ENCODE measurements around the gene KCND2.

Gene KCND2

DNA sequence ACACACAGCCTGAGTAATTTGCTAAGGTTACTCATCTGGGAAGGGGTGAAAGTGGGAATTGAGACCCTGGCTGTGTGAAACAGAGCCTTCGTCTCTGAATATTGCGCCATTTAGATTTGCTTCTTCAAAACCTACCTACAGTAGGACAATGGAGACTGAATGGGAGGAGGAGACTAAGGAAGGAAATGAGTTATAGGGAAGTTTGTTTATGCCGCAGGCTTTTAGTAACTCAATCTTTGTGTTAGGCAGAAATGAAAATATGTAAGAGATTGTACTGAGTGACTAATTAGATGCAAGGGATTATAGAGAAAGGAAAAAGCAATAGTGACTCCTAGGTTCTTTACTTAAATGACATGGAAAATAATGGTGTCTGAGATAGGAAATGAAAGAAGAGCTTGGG, 80.2 kb downstream of the KCND2 start:
- TF ChIP-seq FOXM1 (IDR thresholded peaks at IDR 0.05; ENCODE audit: borderline replicate concordance, low read depth) (no peak), EP300 (IDR thresholded peaks at IDR 0.05; ENCODE audit: borderline replicate concordance) (no peak), TCF12 (IDR thresholded peaks at IDR 0.05; ENCODE audit: low read depth) (no peak), CEBPB (IDR thresholded peaks at IDR 0.05) (no peak), NFIC (IDR thresholded peaks at IDR 0.05) (no peak), RAD21 (IDR thresholded peaks at IDR 0.05; ENCODE audit: low read depth) (no peak), CREB1 (IDR thresholded peaks at IDR 0.05; ENCODE audit: low read depth) (no peak), EGR1 (IDR thresholded peaks at IDR 0.05) (no peak), ZBTB7A (IDR thresholded peaks at IDR 0.05; ENCODE audit: low read depth) (no peak), YY1 (IDR thresholded peaks at IDR 0.05; ENCODE audit: low read depth) (no peak), TEAD4 (IDR thresholded peaks at IDR 0.05) (no peak), TAF1 (IDR thresholded peaks at IDR 0.05; ENCODE audit: low read depth) (no peak)
- TF ChIP-seq, protein P1, sequence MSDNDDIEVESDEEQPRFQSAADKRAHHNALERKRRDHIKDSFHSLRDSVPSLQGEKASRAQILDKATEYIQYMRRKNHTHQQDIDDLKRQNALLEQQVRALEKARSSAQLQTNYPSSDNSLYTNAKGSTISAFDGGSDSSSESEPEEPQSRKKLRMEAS (IDR thresholded peaks at IDR 0.05): no peak
- TF ChIP-seq, protein P2, sequence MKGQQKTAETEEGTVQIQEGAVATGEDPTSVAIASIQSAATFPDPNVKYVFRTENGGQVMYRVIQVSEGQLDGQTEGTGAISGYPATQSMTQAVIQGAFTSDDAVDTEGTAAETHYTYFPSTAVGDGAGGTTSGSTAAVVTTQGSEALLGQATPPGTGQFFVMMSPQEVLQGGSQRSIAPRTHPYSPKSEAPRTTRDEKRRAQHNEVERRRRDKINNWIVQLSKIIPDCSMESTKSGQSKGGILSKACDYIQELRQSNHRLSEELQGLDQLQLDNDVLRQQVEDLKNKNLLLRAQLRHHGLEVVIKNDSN (IDR thresholded peaks at IDR 0.05): no peak
- TF ChIP-seq, protein P3, sequence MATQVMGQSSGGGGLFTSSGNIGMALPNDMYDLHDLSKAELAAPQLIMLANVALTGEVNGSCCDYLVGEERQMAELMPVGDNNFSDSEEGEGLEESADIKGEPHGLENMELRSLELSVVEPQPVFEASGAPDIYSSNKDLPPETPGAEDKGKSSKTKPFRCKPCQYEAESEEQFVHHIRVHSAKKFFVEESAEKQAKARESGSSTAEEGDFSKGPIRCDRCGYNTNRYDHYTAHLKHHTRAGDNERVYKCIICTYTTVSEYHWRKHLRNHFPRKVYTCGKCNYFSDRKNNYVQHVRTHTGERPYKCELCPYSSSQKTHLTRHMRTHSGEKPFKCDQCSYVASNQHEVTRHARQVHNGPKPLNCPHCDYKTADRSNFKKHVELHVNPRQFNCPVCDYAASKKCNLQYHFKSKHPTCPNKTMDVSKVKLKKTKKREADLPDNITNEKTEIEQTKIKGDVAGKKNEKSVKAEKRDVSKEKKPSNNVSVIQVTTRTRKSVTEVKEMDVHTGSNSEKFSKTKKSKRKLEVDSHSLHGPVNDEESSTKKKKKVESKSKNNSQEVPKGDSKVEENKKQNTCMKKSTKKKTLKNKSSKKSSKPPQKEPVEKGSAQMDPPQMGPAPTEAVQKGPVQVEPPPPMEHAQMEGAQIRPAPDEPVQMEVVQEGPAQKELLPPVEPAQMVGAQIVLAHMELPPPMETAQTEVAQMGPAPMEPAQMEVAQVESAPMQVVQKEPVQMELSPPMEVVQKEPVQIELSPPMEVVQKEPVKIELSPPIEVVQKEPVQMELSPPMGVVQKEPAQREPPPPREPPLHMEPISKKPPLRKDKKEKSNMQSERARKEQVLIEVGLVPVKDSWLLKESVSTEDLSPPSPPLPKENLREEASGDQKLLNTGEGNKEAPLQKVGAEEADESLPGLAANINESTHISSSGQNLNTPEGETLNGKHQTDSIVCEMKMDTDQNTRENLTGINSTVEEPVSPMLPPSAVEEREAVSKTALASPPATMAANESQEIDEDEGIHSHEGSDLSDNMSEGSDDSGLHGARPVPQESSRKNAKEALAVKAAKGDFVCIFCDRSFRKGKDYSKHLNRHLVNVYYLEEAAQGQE (IDR thresholded peaks at IDR 0.05; ENCODE audit: low read depth): no peak

DNA sequence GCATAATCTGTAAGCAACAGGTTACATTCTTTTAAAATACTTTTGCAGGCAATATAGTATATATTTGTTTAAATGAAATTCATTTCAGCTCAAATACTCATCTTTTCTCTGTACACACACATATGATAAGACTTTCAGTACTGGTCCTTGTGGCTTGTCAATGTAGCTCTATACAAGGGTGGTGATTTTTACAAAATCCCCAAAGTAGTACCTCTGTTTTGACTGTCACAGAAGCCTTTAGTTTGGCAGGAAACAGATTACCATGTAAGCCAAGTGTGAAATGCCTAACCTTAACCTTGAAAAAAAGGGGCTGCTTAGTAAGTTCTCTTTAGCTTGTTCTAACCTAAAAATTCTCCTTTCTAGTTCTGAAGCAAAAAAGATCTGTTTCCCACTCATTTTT, 87.9 kb downstream of the KCND2 start:
- TF ChIP-seq NFIC (IDR thresholded peaks at IDR 0.05) (no peak), TEAD4 (IDR thresholded peaks at IDR 0.05) (no peak), CEBPB (IDR thresholded peaks at IDR 0.05) (no peak), ZBTB7A (IDR thresholded peaks at IDR 0.05; ENCODE audit: low read depth) (no peak), CREB1 (IDR thresholded peaks at IDR 0.05; ENCODE audit: low read depth) (no peak)
- TF ChIP-seq, protein P3 (IDR thresholded peaks at IDR 0.05; ENCODE audit: low read depth): no peak
- TF ChIP-seq, protein P1 (IDR thresholded peaks at IDR 0.05): no peak

DNA sequence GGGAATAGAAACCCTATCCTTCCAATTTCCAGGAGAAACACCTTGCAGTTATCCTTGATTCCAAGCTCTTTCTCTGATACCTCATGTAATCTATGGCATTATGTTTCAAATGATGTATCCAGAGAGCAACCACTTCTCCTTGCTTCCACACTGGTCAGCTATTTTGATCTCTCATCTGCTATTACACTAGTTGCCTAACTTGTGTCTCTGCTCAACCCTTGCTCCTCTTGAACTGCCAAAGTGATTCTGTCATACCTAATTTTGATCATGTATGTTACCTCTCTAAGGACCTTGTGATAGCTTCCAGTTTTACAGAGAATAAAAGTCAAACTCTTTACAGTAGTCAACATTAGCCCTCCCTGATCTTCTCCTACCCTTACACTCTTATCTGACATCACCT, 90.4 kb downstream of the KCND2 start:
- TF ChIP-seq, protein P3 (IDR thresholded peaks at IDR 0.05; ENCODE audit: low read depth): no peak
- TF ChIP-seq NFIC (IDR thresholded peaks at IDR 0.05): no peak
- TF ChIP-seq, protein P2 (IDR thresholded peaks at IDR 0.05): no peak
- TF ChIP-seq, protein P1 (IDR thresholded peaks at IDR 0.05): no peak

DNA sequence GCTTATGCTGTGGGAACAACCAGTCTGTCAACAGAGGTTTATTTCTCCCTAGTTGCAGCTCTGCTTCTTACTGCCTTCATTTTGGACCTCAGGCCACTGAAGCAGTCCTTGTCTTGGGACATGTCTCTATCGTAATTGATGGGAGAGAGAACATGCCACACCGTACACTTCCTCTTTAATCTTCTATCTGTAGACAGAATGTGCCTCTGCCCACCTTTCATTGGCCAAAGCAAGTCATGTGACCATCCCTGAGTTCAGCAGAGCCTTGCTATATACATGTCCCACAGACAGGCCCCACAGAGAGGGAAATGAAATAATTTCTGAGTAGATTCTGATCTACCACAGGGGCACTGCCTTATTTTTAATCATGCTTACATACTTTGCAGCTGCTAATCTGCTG, 98.0 kb downstream of the KCND2 start:
- TF ChIP-seq, protein P2 (IDR thresholded peaks at IDR 0.05): peak; percentile 54; the same call in 1 of the 2 replicates
- no peak for TF ChIP-seq FOXM1 (IDR thresholded peaks at IDR 0.05; ENCODE audit: borderline replicate concordance, low read depth)

DNA sequence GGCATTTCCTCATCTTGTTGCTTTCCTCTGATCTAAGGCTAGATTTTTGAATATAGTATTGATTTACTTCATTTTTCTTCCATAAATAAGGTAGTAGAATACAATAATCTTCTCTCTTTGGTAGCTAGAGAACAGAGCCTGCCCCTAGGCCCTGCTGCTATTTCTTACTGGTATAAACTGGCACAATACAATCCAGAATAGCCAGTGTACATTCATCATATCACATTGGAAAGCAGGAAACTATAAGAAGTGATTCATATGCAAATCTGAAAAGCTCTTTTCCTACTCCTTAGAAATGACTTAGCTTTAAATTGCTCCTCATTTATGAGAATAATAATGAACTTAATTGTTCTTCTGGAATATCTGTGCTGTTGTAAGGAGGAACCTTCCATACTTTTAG, 100.2 kb downstream of the KCND2 start:
- no peak for TF ChIP-seq RAD21 (IDR thresholded peaks at IDR 0.05; ENCODE audit: low read depth)
- no peak for TF ChIP-seq CEBPB (IDR thresholded peaks at IDR 0.05)
- TF ChIP-seq, protein P3 (IDR thresholded peaks at IDR 0.05; ENCODE audit: low read depth): no peak
- TF ChIP-seq ZBTB7A (IDR thresholded peaks at IDR 0.05; ENCODE audit: low read depth): no peak
- TF ChIP-seq TCF12 (IDR thresholded peaks at IDR 0.05; ENCODE audit: low read depth): no peak
- TF ChIP-seq, protein P2 (IDR thresholded peaks at IDR 0.05): no peak
- TF ChIP-seq, protein P1 (IDR thresholded peaks at IDR 0.05): no peak
- TF ChIP-seq NFIC (IDR thresholded peaks at IDR 0.05): no peak
- no peak for TF ChIP-seq CREB1 (IDR thresholded peaks at IDR 0.05; ENCODE audit: low read depth)
- no peak for TF ChIP-seq FOXM1 (IDR thresholded peaks at IDR 0.05; ENCODE audit: borderline replicate concordance, low read depth)
